NCI-H2196 (cell line): ENCODE results near the gene KIF1C.
A peak's percentile ranks its signal among the peaks of the same experiment; 100 is the strongest.

ENCODE experiments used
- DNase-seq: peaks from one replicate; lab custom pipeline; 2025; ENCODE audit not compliant: unreplicated experiment; lab: John Stamatoyannopoulos, UW

The KIF1C gene

GRCh38 chr17:4997302-4998026, at the start of gene KIF1C, which contains the start of gene INCA1:
Gene KIF1C, plus strand, starts transcription at chr17:4997950. Its CDS starts 2,297 bp downstream, at chr17:5000247.
Gene INCA1, minus strand, starts transcription at chr17:4997522. Its CDS starts 3,085 bp downstream, at chr17:4994437.
- peak; percentile 84 for DNase-seq

DNA sequence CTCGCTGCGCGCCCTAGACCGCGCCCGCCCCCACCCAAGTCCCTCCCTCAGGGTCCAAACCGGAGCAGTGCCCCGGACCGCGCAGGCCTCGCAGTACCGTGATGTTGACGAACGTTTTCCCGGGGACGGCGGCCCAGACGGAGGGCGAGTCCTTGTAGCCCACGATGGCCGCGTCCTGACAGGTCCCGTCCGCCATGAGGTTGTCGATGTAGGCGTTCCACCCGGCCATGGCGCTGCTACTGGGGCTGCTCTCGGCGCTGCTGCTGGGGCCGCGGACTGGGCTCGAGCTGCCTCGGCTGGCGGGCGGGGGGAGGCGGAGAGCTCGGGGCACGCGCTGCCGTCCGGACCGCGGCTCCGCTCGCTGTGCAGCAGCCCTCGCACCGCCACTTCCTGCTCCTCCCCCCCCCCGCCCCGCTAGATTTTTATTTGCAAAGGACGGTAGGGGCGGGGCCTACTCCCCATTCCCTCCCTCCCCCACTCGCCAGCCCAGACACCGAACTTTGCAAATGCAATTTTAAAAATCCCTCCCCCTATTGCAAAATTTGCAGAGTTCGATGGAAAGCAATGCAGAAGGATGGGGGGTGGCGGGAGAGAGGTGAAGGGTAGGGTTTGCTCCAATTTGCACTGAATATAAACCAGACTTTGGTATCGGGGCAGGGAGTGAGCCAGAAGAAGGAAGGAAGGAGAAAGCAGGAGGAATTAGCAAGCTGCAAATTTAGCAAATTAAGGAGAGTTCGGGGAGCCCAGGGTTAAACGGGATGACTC, 49.4 kb upstream of the KIF1C start, which contains the start of gene PFN1:
Gene PFN1, minus strand, starts transcription at position 365 of the 765 bp plus-strand sequence. Its CDS starts 136 bp downstream, at position 229.
- peak; percentile 56 for DNase-seq

DNA sequence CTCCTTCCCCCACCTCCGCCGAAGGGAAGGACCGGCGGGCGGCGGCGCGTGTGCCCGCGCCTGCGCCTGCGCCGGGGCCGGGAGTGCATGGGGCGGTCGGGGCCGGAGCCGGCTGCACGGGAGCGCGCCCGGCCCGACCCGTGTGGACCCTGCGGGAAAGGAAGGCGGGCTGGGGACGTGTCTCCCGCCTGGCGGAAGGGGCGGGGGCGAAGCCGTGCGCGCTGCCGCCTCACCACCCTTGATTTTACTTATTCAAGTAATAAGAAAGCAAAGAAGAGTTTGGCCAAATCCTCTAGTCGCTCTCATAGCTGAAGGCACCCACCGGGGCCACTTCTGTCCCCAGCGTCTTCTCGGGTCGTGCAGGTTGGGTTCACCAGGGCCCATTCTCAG, 48.8 kb upstream of the KIF1C start:
- peak; percentile 76 for DNase-seq

DNA sequence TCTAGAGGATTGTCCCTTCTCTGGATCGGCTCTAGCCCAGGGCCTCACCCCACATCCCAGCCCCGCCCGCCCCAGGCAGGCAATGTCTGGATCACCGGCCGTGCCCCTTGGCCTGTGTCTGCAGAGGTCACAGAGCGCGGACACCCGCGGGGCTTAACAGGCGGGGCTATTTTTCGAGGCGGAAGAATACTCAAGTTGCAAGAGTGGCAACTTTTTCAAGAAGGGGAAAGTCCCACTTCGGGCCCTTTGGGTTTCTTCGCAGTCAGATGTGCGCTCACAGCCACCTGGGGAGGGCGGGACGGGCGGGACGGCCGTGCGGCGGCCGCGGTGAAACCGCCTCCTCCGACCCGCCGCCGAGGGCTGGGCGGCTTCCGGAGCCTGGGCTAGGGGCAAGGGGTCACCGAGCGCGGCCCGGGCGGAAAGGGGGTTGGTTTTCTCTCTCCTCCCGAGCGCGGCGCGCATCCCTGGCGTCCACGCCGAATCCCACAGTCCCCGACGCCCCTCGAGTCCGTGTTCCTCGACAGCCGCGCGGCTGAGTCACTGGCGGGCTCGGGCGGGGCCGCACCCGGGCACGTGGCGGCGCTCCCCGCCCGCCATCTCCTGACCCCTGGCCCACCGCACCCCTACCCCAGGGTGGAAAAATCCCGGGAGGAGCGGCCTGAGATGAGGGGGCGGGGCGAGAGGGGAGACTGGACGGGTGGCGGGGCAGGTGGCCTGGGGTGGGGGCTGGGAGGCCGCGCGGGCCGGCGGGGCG, 48.3 kb upstream of the KIF1C start:
- DNase-seq = peak; percentile 54

DNA sequence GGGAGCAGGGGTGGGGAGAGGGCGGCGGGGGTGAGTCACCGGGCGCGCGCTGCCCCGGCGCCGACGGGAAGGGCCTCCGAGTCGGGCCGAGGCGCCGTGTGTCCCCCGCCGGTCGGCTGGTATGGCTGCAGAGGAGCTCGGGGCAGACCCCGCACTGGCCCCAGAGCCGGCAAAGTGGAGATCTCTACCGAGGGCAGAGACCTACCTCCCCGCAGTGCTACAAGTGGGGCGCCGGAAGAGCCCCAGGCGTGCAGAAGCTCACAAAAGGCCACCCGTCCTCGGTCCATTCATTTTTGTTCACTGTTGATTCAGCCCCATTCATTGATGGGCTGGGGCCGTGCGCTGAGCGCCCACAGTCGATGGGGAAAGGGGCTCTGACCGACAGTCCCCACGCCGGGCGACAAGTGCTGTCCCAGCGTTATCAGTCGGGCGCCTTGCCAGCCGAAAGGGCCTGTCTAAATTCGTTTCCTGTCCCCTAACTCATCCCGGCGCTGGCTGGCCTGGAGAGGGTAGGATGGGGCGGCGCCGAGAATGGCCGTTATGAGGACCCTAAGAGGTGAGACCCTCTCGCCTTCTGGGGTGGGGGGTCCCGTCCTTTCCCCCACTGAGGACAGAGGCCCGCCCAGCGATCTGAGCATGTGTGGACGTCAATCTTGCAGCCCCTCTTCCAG, 47.5 kb upstream of the KIF1C start:
- DNase-seq = no peak

DNA sequence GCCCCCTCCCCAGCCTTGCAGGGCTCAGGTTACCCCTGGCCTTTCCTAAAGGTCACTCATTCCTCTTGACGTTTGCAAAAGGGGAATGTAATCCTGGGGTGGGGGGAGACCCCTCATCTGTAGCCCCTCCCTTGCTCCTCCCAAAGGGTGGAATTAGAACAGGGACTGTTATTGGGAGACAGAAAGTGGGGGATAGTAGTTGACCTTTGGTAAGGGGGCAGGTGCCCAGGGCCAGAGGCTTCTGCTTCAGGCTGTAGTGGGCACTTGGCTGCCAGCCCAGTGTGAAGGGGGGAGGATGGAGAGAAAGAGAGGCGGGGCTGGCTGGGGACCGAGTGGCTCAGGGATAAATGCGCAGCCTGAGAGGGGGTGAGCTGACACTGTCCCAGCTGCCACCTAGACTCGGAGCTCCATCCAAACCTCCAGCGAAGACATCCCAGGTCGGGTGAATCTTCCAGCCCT, 47.0 kb upstream of the KIF1C start, which contains the start of gene ENO3:
Gene ENO3, plus strand, starts transcription at position 374 of the 459 bp plus-strand sequence. CDS start 711 bp downstream, outside the sequence.
- peak; percentile 10 for DNase-seq

GRCh38 chr17:4951486-4951885, 46.3 kb upstream of the KIF1C start:
- no peak for DNase-seq

GRCh38 chr17:4953451-4953961, 44.2 kb upstream of the KIF1C start:
- DNase-seq = no peak

- DNase-seq = no peak
Observed at GRCh38 chr17:4955091-4955490, 42.7 kb upstream of the KIF1C start.

DNA sequence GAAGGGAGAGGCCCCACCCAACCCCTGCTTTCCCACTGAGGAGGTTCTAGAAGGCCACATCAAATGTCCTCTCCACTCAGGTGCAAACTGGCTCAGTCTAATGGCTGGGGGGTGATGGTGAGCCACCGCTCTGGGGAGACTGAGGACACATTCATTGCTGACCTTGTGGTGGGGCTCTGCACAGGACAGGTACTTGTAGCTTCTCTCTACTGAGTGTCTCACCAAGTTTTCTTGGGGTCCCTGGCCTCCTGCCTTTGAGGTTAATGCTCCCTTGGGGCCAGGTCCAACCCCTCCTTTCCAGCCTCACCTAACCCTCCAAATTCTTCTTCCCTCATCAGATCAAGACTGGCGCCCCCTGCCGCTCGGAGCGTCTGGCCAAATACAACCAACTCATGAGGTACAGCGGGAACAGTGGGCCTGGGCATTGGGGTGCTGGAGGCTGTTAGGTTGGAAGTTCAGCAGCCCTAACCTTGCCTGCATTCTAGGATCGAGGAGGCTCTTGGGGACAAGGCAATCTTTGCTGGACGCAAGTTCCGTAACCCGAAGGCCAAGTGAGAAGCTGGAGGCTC, 41.2 kb upstream of the KIF1C start:
- no peak for DNase-seq

- peak; percentile 4 for DNase-seq
Observed at GRCh38 chr17:4958102-4958501, 39.6 kb upstream of the KIF1C start.

GRCh38 chr17:4959261-4959965, 38.3 kb upstream of the KIF1C start:
- DNase-seq = no peak

- no peak for DNase-seq
Observed at GRCh38 chr17:4960279-4960922, 37.3 kb upstream of the KIF1C start.

GRCh38 chr17:4965311-4965986, 32.3 kb upstream of the KIF1C start:
- DNase-seq = no peak

GRCh38 chr17:4966844-4967538, 30.8 kb upstream of the KIF1C start:
- DNase-seq = peak; percentile 81

DNA sequence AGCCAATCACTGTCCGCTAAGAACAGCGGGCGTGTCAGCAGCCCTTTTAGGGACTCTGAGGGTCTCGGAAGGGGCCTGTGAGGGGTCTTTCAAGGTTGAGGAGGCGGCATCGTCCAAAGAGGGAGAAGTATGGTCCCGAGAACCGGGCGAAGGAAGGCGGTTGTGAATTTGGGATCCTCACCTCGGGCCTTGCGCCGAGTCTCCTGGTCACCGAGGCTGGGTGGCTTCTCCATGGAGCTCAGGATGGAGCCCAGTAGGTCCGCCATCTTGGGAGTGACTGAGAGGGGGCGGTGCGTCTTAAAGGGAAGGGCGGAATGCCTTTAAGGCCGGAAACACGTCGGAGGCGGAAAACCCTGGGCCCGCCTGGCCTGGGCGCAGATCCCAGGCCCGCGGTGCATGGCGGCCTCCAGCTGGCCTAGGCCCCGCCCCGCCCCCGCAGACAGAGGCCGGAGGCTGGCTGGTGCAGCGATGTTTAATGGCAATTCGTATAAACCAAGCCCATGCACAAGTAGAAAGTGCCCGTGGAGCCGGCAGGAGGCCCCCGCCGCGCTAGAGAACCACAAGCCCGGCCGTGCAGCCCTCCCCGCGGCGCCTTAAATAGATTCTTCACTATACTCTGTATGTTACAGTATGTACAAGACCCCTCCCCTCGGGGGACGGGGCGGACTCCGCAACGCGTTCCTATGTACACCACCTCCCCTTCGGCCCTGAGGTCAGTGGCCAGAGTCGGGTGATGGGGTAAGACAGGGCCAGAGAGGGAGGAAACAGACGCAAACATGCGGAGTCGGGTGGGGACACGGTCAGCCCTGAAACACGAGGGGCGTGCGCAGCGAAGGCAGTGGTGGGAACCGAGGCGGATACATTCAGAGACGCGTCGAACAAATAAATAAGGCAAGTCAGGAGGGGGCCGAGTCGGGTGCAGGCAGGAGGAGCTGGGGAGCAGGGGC, 29.9 kb upstream of the KIF1C start, which contains the start of gene SPAG7:
Gene SPAG7, minus strand, starts transcription at position 279 of the 947 bp plus-strand sequence. Its CDS starts 13 bp downstream, at position 266.
- peak; percentile 80 for DNase-seq
